ENCODE measurements around the gene CRYAA.
"Not testable (repeated sequence)": the region's sequence is repeated elsewhere in the genome, so short reads cannot be mapped to it uniquely, and the experiment has no call there.

DNA sequence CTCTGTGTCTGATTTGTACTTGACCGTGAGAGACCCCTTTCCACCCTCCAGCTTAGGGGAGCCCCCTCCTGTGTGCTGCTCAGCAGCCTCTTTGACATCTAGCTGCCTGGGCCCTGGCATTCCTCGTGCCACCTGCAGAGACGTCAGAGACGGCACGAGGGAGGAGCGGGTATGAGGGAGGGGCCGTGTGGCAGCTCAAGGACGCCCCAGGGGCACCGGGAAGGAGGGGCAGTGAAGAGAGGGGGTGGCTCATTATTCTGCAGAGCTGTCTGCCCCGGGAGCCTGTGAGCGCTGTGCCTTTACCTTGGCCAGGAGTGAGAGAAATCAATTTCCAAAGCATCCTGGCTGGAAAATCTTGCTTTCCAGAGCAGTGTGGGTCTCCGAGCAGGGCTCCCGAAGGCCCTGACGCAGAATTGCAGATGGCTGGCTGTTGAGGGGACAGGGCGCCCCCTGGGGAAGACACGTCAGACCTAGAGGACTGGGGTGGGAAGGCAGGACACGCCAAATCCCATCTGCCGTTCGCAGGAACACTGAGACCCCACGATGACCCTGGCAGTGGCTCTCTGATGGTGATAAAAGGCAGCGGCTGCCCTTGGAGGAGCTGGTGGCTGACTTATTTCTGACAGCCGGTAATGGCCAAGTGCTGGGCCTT lies 9.5 kb downstream of the CRYAA start:
- TF ChIP-seq, protein P1, sequence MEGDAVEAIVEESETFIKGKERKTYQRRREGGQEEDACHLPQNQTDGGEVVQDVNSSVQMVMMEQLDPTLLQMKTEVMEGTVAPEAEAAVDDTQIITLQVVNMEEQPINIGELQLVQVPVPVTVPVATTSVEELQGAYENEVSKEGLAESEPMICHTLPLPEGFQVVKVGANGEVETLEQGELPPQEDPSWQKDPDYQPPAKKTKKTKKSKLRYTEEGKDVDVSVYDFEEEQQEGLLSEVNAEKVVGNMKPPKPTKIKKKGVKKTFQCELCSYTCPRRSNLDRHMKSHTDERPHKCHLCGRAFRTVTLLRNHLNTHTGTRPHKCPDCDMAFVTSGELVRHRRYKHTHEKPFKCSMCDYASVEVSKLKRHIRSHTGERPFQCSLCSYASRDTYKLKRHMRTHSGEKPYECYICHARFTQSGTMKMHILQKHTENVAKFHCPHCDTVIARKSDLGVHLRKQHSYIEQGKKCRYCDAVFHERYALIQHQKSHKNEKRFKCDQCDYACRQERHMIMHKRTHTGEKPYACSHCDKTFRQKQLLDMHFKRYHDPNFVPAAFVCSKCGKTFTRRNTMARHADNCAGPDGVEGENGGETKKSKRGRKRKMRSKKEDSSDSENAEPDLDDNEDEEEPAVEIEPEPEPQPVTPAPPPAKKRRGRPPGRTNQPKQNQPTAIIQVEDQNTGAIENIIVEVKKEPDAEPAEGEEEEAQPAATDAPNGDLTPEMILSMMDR (IDR thresholded peaks at IDR 0.05): not testable (repeated sequence)
- TF ChIP-seq POLR2A (IDR thresholded peaks at IDR 0.05): not testable (repeated sequence)
